Activated naive CD4-positive, alpha-beta T cell treated with anti-CD3 and anti-CD28 coated beads, Interleukin-2, amount 50 U/mL, for 72 hours (primary cell): Measurements from ENCODE around the gene ZNF844. TPM values are rescaled to one million over a fixed set of nuclear protein-coding genes. Genes with fewer than 3 reads are reported as not detected.
"Not testable (repeated sequence)": the region's sequence is repeated elsewhere in the genome, so short reads cannot be mapped to it uniquely, and the experiment has no call there.

Source experiments
- ATAC-seq, 2 donors: fragments of 150-1000 bp; cut with Tn5 transposase; 2 replicates each; pipeline ENCODE4 v1.10.0; 2021; ENCODE audit warnings: mild to moderate bottlenecking in 2 of 2, moderate library complexity in 2 of 2
- DNase-seq, 2 donors: peaks; one replicate each; pipeline ENCODE4 v3.0.0; 2021 to 2022; ENCODE audit warnings: low spot score in 2 of 2
- H3K27ac Mint-ChIP-seq, 2 donors: one replicate each; pipeline ENCODE4 v1.8.0; 2022; ENCODE audit warnings: mild to moderate bottlenecking in 2 of 2, mixed read lengths in 2 of 2
- H3K36me3 Mint-ChIP-seq, 2 donors: one replicate each; pipeline ENCODE4 v1.8.0; 2022; ENCODE audit warnings: mixed read lengths in 2 of 2
- H3K9me3 Mint-ChIP-seq, 2 donors: one replicate each; pipeline ENCODE4 v1.8.0; 2022; ENCODE audit warnings: mixed read lengths in 2 of 2
- total RNA-seq, 2 donors: library from RNA; stranded (reverse); gene quantifications; one replicate each; pipeline ENCODE4 v1.2.3, GENCODE V29; 2022

ZNF844 gene
- total RNA-seq, 2 donors from 2014 or later = 1.6 to 8.3 TPM

GRCh38 chr19:12077375-12077774 is 12.8 kb downstream of the ZNF844 start:
- peaks cover 31 to 39% of the 10 kb centered on the region in 2 donors for H3K9me3 Mint-ChIP-seq
- H3K36me3 Mint-ChIP-seq = peaks cover 55 to 80% of the 10 kb centered on the region in 2 donors

GRCh38 chr19:12083336-12083735 is 18.8 kb downstream of the ZNF844 start:
- peaks cover 15 to 30% of the 10 kb centered on the region in 2 donors for H3K36me3 Mint-ChIP-seq
- H3K27ac Mint-ChIP-seq, ATAC-seq, H3K9me3 Mint-ChIP-seq, DNase-seq: not testable (repeated sequence)

More at GRCh38 chr19:12077375-12077774, 12.8 kb downstream of the ZNF844 start:
- no peak for DNase-seq
- H3K27ac Mint-ChIP-seq = no peak overlapping the region
- ATAC-seq = no peak

DNA sequence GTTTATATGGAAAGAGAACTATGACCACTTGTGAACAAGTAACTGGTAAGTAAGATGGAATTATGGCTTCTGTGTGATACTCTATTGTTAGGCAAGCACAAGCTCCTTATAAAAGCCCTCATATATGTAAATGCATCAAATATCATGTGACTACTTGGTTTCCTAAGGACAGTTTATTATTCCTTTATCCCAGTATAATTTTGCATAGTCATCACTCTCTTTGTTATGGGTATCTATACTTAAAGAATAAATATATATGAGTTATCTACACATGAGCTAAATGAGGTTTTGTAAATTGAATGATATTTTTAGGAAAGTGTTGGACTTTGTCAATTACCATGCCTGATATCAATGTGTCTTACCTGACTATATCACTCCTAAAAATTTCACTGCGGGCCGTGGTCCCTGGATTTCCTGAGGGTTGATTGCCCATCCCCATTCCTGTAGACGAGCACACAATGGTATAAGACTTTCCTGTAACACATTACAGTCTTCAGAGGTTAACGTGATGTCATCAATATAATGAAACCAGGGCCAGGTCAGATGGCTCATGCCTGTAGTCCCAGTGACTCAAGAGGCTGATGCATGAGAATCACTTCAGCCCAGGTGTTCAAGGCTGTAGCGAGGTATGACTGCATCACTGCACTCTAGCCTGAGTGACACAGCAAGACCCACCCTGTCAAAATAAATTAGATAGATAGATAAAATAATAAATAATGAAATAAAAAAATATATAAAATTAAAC is 20.7 kb downstream of the ZNF844 start:
- Mint-ChIP-seq H3K9me3 (peaks cover 0 to 6% of the 10 kb centered on the region in 2 donors), H3K27ac (no peak overlapping the region), H3K36me3 (peaks cover 6 to 18% of the 10 kb centered on the region in 2 donors)
- DNase-seq = no peak
- peak in 1 of 2 donors; percentile 64 for ATAC-seq

GRCh38 chr19:12090807-12091206 is 26.3 kb downstream of the ZNF844 start:
- H3K27ac Mint-ChIP-seq = no peak overlapping the region
- peaks cover 3 to 25% of the 10 kb centered on the region in 2 donors for H3K36me3 Mint-ChIP-seq
- peaks cover 0 to 5% of the 10 kb centered on the region in 2 donors for H3K9me3 Mint-ChIP-seq
- DNase-seq = peak; percentile 64 to 73
- ATAC-seq = peak; percentile 41 to 58

DNA sequence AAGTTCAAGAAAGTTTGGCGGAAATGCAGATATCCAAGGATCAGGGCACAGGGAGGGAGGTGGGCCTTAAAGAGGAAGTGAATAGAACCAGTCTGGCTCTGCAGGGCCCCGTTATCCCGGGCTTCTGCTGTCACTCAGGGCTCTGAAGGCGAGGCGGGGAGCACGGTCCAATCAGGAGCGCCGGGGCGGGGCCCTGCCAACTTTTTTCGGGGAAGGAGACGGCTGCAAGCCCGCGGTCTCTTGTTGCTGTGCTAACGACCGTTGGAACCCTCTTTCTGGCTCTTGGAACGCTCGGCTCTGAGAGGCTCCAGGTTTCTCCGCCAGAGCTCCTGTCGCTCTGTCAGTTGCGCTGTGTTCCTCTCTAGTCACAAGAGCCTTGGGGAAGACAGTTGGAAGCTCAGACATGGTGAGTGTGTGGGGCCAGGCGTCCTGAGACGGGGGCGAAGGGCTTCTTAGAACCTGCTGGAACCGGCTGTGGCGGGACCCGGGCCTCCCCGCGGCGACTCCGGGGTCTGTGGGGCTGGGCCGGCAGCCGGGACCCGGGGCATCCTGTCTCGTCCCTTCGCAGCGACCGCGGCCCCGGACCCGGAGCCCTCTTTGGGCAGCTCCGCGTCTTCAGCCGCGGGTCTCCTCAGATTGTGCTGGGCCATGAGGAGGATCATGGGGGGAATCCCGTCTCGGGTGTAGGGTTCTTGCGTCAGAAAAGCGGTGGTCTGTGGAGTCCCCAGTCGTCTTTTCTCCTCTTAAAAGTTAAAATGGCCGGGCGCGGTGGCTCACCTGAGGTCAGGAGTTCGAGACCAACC is 27.7 kb downstream of the ZNF844 start:
- peak overlapping the region; percentile 33 to 86 for H3K27ac Mint-ChIP-seq
- H3K36me3 Mint-ChIP-seq = peaks cover 4 to 25% of the 10 kb centered on the region in 2 donors
- peak; percentile 71 to 78 for DNase-seq
- peaks cover 0 to 5% of the 10 kb centered on the region in 2 donors for H3K9me3 Mint-ChIP-seq
- peak; percentile 90 to 92 for ATAC-seq

- Mint-ChIP-seq H3K36me3 (peaks cover 6 to 27% of the 10 kb centered on the region in 2 donors), H3K27ac (peak overlapping the region in 1 of 2 donors; percentile 86), H3K9me3 (peaks cover 2 to 7% of the 10 kb centered on the region in 2 donors)
- DNase-seq = no peak
- ATAC-seq = no peak
Observed at GRCh38 chr19:12092956-12093355, 28.4 kb downstream of the ZNF844 start.

DNA sequence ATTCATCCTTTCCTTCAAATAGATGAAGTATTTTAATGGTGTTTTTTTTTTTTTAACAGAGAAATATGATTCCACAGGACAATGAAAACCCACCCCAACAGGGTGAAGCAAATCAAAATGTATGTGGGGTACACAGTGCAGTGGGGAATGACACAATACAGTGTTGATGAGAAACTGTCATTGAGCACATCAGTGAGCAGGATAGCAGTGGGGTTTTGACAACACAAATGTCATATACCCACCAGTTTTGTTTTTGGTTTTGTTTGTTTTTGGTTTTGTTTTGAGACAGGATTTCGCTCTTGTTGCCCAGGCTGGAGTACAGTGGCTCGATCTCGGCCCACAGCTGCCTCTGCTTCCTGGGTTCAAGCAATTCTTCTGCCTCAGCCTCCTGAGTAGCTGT is 29.2 kb downstream of the ZNF844 start:
- Mint-ChIP-seq H3K27ac (no peak overlapping the region), H3K36me3 (peaks cover 9 to 35% of the 10 kb centered on the region in 2 donors), H3K9me3 (peaks cover 4 to 9% of the 10 kb centered on the region in 2 donors)
- DNase-seq (no peak), ATAC-seq (no peak)

DNA sequence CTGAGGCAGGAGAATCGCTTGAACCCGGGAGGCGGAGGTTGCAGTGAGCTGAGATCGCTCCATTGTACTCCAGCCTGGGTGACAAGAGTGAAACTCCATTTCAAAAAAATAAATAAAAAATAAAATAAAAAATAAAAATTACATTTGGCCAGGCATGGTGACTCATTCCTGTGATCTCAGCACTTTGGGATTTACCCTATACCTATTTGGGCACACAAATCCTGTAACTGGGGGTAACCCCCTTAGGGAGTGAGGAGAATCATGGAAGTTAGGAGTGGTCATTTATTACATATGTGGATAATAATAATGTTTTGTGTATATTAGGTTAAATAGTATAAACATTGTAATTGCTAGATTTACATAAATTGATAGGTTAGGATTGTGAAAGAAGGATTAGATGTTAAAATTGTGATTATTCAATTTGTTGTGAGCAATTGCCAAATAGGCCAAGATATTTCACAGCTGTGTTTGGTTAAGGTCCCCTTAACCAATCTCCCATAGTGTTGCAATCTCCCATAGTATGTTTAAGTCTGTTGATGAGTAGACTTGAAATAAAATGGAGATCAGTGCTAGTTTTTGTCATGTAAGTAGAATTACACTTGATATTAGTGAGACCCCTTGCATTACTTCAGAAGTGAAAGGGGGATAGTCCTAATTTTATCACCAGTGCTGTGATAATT is 30.7 kb downstream of the ZNF844 start:
- H3K9me3 Mint-ChIP-seq = peaks cover 4 to 9% of the 10 kb centered on the region in 2 donors
- no peak for DNase-seq
- H3K27ac Mint-ChIP-seq = no peak overlapping the region
- no peak for ATAC-seq
- H3K36me3 Mint-ChIP-seq = peaks cover 9 to 49% of the 10 kb centered on the region in 2 donors

- H3K9me3 Mint-ChIP-seq = peaks cover 4 to 17% of the 10 kb centered on the region in 2 donors
- peaks cover 14 to 48% of the 10 kb centered on the region in 2 donors for H3K36me3 Mint-ChIP-seq
- H3K27ac Mint-ChIP-seq = no peak overlapping the region
- ATAC-seq = no peak
- DNase-seq = no peak
Observed at GRCh38 chr19:12098040-12098439, 33.5 kb downstream of the ZNF844 start.

GRCh38 chr19:12103909-12104308 is 39.4 kb downstream of the ZNF844 start:
- H3K27ac Mint-ChIP-seq, DNase-seq, ATAC-seq: not testable (repeated sequence)
- peaks cover 0 to 12% of the 10 kb centered on the region in 2 donors for H3K9me3 Mint-ChIP-seq
- peaks cover 5 to 28% of the 10 kb centered on the region in 2 donors for H3K36me3 Mint-ChIP-seq

- ATAC-seq = no peak
- Mint-ChIP-seq H3K36me3 (peaks cover 45 to 51% of the 10 kb centered on the region in 2 donors), H3K9me3 (peaks cover 15 to 25% of the 10 kb centered on the region in 2 donors), H3K27ac (no peak overlapping the region)
- DNase-seq = no peak
Observed at GRCh38 chr19:12111176-12111575, 46.6 kb downstream of the ZNF844 start.

DNA sequence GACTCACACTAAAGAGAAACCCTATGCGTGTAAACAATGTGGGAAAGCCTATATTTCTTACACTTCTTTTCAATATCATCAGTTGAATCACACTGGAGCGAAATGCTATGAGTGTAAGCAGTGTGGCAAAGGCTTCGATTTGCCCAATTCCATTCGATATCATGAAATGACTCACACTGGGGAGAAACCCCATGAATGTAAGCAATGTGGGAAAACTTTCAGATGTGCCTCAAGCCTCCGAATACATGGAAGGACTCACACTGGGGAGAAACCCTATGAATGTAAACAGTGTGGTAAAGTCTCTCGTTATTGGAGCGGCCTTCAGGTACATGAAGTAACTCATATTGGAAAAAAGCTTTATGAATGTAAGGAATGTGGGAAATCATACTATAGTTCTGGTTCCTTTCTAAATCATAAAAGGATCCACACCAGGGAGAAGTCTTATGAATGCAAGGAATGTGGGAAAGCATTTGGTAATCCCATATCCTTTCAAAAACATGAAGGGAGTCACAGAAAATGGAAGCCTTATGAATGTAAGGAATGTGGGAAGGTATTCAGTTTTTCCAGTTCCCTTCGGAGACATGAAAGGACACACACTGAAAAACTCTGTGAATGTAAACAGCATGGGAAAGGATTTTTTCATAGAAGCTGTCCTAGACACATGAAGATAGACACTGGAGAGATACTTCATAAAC is 47.6 kb downstream of the ZNF844 start:
- ATAC-seq = peak in 1 of 2 donors; percentile 21
- H3K36me3 Mint-ChIP-seq = peaks cover 43 to 45% of the 10 kb centered on the region in 2 donors
- H3K9me3 Mint-ChIP-seq = peaks cover 15 to 25% of the 10 kb centered on the region in 2 donors
- H3K27ac Mint-ChIP-seq = peak overlapping the region in 1 of 2 donors; percentile 81
- DNase-seq = no peak

- DNase-seq = peak in 1 of 2 donors; percentile 6
- H3K9me3 Mint-ChIP-seq = peaks cover 15 to 25% of the 10 kb centered on the region in 2 donors
- peaks cover 43 to 45% of the 10 kb centered on the region in 2 donors for H3K36me3 Mint-ChIP-seq
- peak overlapping the region in 1 of 2 donors; percentile 81 for H3K27ac Mint-ChIP-seq
- ATAC-seq = peak; percentile 91 to 98
Observed at GRCh38 chr19:12112701-12113100, 48.2 kb downstream of the ZNF844 start.

GRCh38 chr19:12113121-12113520 is 48.6 kb downstream of the ZNF844 start:
- no peak for DNase-seq
- Mint-ChIP-seq H3K27ac (peak overlapping the region in 1 of 2 donors; percentile 81), H3K36me3 (peaks cover 43 to 45% of the 10 kb centered on the region in 2 donors), H3K9me3 (peaks cover 15 to 25% of the 10 kb centered on the region in 2 donors)
- ATAC-seq = no peak

GRCh38 chr19:12117201-12117970 is 52.9 kb downstream of the ZNF844 start:
- no peak for DNase-seq
- peaks cover 13 to 19% of the 10 kb centered on the region in 2 donors for H3K36me3 Mint-ChIP-seq
- H3K9me3 Mint-ChIP-seq = peaks cover 8 to 15% of the 10 kb centered on the region in 2 donors
- no peak overlapping the region for H3K27ac Mint-ChIP-seq
- no peak for ATAC-seq
